ENCODE data around the gene ARL13B.
"Not testable (repeated sequence)": the region's sequence is repeated elsewhere in the genome, so short reads cannot be mapped to it uniquely, and the experiment has no call there.

The ARL13B gene

GRCh38 chr3:94066506-94067500, 86.8 kb downstream of the ARL13B start:
- no peak overlapping the region for H3K4me3 ChIP-seq (ENCODE audit: low read length)
- DNase-seq (ENCODE audit: low read depth), result no peak
- TF ChIP-seq CTCF (IDR thresholded peaks at IDR 0.05; ENCODE audit: insufficient read depth, low read depth, low read length, missing control alignments), result no peak

DNA sequence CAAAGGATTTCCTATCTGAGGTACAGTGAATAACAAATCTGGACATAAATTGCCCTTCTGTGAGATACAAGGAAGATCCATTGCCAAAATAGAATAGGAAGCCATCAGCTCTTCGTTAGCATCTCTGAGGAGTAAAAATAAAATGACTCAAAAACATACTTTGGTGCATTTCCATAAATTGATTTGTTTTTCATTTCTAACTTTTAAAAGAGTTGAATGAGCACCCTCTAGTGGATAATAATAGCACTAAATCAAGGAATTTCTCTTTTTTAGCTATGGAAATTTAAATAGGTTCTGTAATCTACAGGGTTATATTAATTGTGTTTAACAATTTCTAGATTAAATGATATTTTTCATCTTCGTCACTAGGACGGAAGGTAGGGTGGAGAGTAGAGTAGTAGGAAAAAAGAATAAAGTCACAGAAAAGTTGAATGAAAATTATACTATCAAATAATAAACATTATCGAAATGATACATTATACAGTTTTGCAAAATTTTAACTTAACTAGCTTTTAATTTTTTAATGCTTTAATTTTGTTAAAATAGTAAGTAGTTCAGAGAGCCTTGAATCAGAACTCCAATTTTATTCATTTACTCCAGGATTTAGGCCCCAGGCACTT, 89.3 kb downstream of the ARL13B start:
- peak; percentile 13 for DNase-seq (ENCODE audit: low read depth)
- H3K4me3 ChIP-seq (ENCODE audit: low read length), result no peak overlapping the region
- peak; percentile 18 for TF ChIP-seq CTCF (IDR thresholded peaks at IDR 0.05; ENCODE audit: insufficient read depth, low read depth, low read length, missing control alignments)

GRCh38 chr3:94070341-94070911, 90.5 kb downstream of the ARL13B start:
- TF ChIP-seq CTCF (IDR thresholded peaks at IDR 0.05; ENCODE audit: insufficient read depth, low read depth, low read length, missing control alignments), result no peak
- no peak overlapping the region for H3K4me3 ChIP-seq (ENCODE audit: low read length)
- peak; percentile 9 for DNase-seq (ENCODE audit: low read depth)

DNA sequence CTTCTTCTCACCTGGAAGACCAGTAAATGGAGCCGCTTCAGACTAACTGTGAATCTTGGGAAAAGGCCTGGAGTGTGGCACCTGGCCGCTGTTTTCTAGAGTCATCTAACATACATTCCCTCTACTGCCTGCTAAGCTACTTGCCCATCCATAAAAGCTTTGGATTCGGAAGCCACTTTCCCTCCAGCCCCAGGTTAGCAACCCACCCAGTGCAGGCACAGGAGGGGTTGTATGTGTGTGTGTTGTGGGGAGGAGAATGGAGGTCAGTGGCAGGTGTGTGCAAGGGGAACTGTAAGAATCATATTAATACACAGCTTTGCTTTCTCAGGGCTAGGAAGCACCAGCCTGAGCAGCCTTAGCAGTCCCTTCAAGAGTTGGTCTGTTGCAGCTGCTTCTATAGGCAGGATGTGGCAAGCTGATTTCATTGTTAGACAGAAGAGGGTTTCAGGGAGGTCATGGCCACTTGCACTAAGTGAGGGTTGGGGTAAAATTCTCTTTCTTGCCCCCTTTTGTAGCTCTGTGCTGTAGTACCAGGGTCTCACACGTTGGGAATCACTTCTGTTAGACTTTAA, 91.8 kb downstream of the ARL13B start:
- no peak for TF ChIP-seq CTCF (IDR thresholded peaks at IDR 0.05; ENCODE audit: insufficient read depth, low read depth, low read length, missing control alignments)
- no peak for DNase-seq (ENCODE audit: low read depth)
- no peak overlapping the region for H3K4me3 ChIP-seq (ENCODE audit: low read length)

DNA sequence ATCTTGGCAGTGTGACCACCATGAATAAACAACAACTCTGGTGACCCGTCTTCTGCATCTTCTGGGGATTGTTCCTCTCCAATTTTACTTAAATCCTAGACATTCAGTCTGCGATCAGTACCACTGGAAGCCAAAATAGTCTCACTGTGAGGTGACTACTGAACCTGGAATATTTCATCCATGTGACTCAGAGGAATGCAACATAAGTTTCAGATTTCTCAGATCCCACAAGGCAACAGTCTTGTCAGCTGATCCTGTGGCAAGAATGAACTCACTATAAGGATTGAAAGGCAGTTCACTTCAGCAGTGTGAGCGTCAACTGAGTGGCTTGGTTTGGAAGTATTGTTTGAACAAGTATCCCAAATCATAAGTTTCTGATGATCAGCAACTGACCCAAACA, 96.1 kb downstream of the ARL13B start:
- TF ChIP-seq CTCF (IDR thresholded peaks at IDR 0.05; ENCODE audit: insufficient read depth, low read depth, low read length, missing control alignments), result no peak
- peak; percentile 50 for DNase-seq (ENCODE audit: low read depth)
- H3K4me3 ChIP-seq (ENCODE audit: low read length), result no peak overlapping the region

DNA sequence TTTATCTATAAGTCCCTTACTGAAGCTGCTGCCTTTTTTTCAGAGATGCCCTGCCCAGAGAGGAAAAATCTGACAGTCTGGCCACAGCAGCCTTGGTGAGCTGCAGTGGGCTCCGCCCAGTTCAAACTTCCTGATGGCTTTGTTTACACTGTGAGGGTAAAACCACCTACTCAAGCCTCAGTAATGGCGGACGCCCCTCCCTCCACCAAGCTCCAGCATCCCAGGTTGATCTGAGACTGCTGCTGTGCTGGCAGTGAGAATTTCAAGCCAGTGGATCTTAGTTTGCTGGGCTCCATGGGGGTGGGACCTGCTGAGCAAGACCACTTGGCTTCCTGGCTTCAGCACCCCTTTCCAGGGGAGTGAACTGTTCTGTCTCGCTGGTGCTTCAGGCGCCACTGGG, 100.6 kb downstream of the ARL13B start:
- DNase-seq (ENCODE audit: low read depth), result peak; percentile 15
- H3K4me3 ChIP-seq (ENCODE audit: low read length), result not testable (repeated sequence)

GRCh38 chr3:94081884-94082283, 101.9 kb downstream of the ARL13B start:
- no peak overlapping the region for H3K4me3 ChIP-seq (ENCODE audit: low read length)
- TF ChIP-seq CTCF (IDR thresholded peaks at IDR 0.05; ENCODE audit: insufficient read depth, low read depth, low read length, missing control alignments), result no peak
- no peak for DNase-seq (ENCODE audit: low read depth)
